A673 (cell line): Measurements from ENCODE around the gene MST1R. TPM values are rescaled to one million over a fixed set of nuclear protein-coding genes. Genes with fewer than 3 reads are reported as not detected.
"Not testable (repeated sequence)": the region's sequence is repeated elsewhere in the genome, so short reads cannot be mapped to it uniquely, and the experiment has no call there.

Experiments used
- BruUV-seq: library from RNA; stranded (reverse); fragments of 400-500 nt; replicated peaks from 2 replicates; lab custom pipeline; 2021; lab: Mats Ljungman, UMichigan
- CTCF ChIA-PET: fragments of 300-600 bp; sonication (Branson Sonifier 250); formaldehyde crosslinking; loops from one replicate; lab custom pipeline; 2022; ENCODE audit warnings: antibody characterized with exemption; lab: Charles Lee
- POLR2A ChIA-PET: fragments of 300-600 bp; sonication (Branson Sonifier 250); formaldehyde crosslinking; loops from one replicate; lab custom pipeline; 2022; ENCODE audit warnings: antibody characterized with exemption; ENCODE audit not compliant: low non-redundant PET; lab: Charles Lee
- DNase-seq: peaks from one replicate; pipeline ENCODE4 v3.0.0-alpha.2; 2015; ENCODE audit warnings: low spot score
- H3K27ac ChIP-seq: fragments of 200-600 bp; sonication (generic); 2 replicates; pipeline ENCODE4 v1.5.1; 2016; ENCODE audit warnings: mixed run types, low read depth, mild to moderate bottlenecking, mixed read lengths, antibody characterized with exemption, low read length; ENCODE audit not compliant: poor library complexity, severe bottlenecking
- H3K27me3 ChIP-seq: fragments of 200-600 bp; sonication (generic); replicated peaks from 2 replicates; pipeline ENCODE4 v1.6.1; 2017; ENCODE audit warnings: mixed run types, low read depth, mild to moderate bottlenecking, mixed read lengths, antibody characterized with exemption, low read length; ENCODE audit not compliant: insufficient read depth, poor library complexity
- H3K36me3 ChIP-seq: fragments of 200-600 bp; sonication (generic); 2 replicates; pipeline ENCODE4 v1.6.1; 2016; ENCODE audit warnings: mixed run types, mild to moderate bottlenecking, mixed read lengths, antibody characterized with exemption, low read length; ENCODE audit not compliant: insufficient read depth, poor library complexity, severe bottlenecking
- H3K4me1 ChIP-seq: fragments of 200-600 bp; sonication (generic); 2 replicates; pipeline ENCODE4 v1.6.1; 2017; ENCODE audit warnings: mixed run types, mild to moderate bottlenecking, mixed read lengths, antibody characterized with exemption, low read length; ENCODE audit not compliant: insufficient read depth, poor library complexity, severe bottlenecking
- H3K4me3 ChIP-seq: fragments of 200-600 bp; sonication (generic); 2 replicates; pipeline ENCODE4 v1.5.1; 2016; ENCODE audit warnings: low read depth, mixed run types, mild to moderate bottlenecking, mixed read lengths, low read length; ENCODE audit not compliant: poor library complexity, severe bottlenecking
- H3K9me3 ChIP-seq: fragments of 200-600 bp; sonication (generic); 2 replicates; pipeline ENCODE4 v1.6.1; 2016; ENCODE audit warnings: mixed run types, low read depth, mild to moderate bottlenecking, mixed read lengths, antibody characterized with exemption, low read length; ENCODE audit not compliant: poor library complexity, severe bottlenecking
- EZH2 ChIP-seq: fragments of 200-600 bp; sonication (generic); IDR thresholded peaks from 2 replicates; pipeline ENCODE4 v1.6.1; 2017; ENCODE audit warnings: borderline replicate concordance, low read depth, mild to moderate bottlenecking, mixed read lengths, antibody characterized with exemption, low read length; ENCODE audit not compliant: poor library complexity, severe bottlenecking
- intact Hi-C: fragments of 100-400 bp; cut with micrococcal nuclease; formaldehyde crosslinking; loops from one replicate; pipeline ENCODE4 v1.10.0; 2022; ENCODE audit not compliant: unreplicated experiment
- total RNA-seq: library from RNA; stranded (reverse); gene quantifications from 2 replicates; pipeline ENCODE4 v1.2.3, GENCODE V29; 2021
- TF ChIP-seq, protein P1 (sequence below): fragments of 300-800, 200-600 bp; sonication (generic); conservative IDR thresholded peaks from 2 replicates; pipeline ENCODE4 v1.5.1; 2017; ENCODE audit warnings: low read depth, mild to moderate bottlenecking, antibody characterized with exemption, low read length, moderate library complexity, mixed read lengths

The MST1R gene
- total RNA-seq, 1 experiment from 2014 or later = not detected

DNA sequence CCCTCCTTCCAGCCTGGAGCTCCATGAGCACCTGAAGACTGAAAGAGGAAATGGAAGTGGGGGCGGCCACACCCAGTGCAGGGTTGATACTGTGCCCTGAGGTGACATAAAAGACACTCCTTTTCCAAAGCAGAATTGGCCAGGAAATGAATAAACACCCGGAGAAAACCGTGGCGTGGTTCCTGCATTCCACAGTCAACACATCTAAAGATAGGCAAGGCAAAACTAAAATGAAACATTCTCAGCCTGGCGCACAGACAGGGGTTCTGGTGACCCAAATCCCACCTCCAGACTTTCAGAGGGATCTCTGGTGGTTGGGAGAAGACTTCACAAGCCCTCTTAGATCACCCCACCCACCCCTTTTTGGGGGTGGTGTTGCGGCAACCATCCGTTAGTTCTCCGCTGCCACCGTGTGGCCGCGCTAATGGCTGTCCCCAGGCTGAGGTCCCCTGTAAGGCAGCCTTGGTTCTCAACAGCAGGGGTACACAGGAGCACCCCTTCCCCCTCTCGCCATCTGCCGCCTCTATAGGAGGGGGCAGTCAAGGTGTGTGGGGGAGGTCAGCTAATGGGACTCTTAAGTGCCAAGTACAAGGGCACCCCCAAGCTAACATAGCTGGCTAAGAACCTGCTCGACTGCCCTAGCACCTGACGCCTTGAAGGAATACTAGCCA lies 2.5 kb upstream of the MST1R start:
- no TSS peak for BruUV-seq
- no peak overlapping the region for H3K27ac ChIP-seq
- POLR2A ChIA-PET = no interaction called here
- no peaks in the 10 kb centered on the region for H3K4me1 ChIP-seq
- CTCF ChIA-PET = interaction anchor here (0.6 kb wide), 1 partner anchor 178 kb away, joined by 3 read pairs; no protein-coding TSS in a partner anchor
- no peaks in the 10 kb centered on the region for H3K27me3 ChIP-seq
- H3K4me3 ChIP-seq = no peak overlapping the region
- no peaks in the 10 kb centered on the region for H3K9me3 ChIP-seq
- TF ChIP-seq, protein P1, sequence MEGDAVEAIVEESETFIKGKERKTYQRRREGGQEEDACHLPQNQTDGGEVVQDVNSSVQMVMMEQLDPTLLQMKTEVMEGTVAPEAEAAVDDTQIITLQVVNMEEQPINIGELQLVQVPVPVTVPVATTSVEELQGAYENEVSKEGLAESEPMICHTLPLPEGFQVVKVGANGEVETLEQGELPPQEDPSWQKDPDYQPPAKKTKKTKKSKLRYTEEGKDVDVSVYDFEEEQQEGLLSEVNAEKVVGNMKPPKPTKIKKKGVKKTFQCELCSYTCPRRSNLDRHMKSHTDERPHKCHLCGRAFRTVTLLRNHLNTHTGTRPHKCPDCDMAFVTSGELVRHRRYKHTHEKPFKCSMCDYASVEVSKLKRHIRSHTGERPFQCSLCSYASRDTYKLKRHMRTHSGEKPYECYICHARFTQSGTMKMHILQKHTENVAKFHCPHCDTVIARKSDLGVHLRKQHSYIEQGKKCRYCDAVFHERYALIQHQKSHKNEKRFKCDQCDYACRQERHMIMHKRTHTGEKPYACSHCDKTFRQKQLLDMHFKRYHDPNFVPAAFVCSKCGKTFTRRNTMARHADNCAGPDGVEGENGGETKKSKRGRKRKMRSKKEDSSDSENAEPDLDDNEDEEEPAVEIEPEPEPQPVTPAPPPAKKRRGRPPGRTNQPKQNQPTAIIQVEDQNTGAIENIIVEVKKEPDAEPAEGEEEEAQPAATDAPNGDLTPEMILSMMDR = peak; percentile 66
- no peak for TF ChIP-seq EZH2
- no peaks in the 10 kb centered on the region for H3K36me3 ChIP-seq
- DNase-seq = peak; percentile 60
- intact Hi-C loops = loop anchor here (5.0 to 10.0 kb wide), 3 partner anchors 61 to 204 kb away; partner anchors contain the start of gene AMIGO3

DNA sequence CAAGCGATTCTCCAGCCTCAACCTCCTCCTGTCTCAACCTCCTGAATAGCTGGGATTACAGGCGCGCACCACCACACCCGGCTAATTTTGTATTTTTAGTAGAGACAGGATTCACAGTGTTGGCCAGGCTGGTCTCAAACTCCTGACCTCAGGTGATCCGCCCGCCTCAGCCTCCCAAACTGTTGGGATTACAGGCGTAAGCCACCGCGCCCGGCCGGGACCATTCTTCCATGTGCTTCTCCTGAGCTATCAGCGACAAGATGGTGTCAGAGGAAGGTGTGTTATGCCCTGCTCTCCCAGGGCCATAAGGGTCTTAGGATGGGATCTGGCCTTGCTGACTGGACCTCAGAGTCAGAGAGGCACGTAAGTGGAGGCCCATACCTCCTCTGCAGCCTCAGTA lies 775 bp upstream of the MST1R start:
- H3K36me3 ChIP-seq, H3K27me3 ChIP-seq, POLR2A ChIA-PET, DNase-seq, H3K4me3 ChIP-seq, BruUV-seq, H3K9me3 ChIP-seq, H3K27ac ChIP-seq, H3K4me1 ChIP-seq, CTCF ChIA-PET: not testable (repeated sequence)
- intact Hi-C loops = loop anchor here (10.0 kb wide), 1 partner anchor 60 kb away; no protein-coding TSS in a partner anchor

DNA sequence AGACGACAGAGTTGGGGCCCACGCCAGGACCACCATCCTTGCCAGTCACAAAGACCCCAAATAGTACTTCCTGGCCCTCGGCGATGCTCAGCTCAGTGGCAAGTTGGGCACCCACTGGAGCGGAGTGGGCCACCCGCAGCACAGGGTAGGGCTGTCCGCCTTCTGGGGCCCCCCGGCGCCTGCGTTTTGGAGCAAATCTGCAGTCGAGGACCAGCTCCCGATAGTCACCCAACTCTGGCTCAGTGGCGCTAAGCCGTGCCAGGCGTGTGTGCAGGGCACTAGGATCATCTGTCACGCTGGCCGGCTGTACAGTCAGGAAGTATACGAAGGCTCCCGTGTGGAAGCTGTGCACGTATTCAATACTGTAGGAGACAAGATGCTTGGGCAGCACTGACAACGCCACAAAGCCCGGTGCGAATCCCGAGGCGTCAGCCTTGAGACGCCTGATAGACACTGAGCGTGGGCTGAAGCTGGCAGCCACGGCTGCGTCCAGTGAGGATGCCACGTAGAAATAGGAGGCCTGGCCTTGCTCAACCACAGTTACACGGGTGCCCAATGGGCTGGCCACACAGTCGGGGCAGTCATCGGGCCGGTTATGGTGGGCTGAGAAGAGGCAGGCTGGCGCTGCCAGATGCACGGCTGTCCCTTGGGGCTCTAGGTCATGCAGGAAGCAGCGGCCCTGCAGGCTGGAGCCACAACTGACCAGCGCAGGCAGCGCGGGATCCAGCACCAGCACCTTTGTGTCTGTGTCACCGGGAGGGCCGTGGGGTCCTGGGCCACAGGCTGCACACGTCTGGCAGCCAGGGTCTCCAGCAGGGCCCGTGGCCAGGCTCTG lies 945 bp downstream of the MST1R start:
- DNase-seq = no peak
- TF ChIP-seq EZH2 = no peak
- TF ChIP-seq, protein P1 = no peak
- H3K4me1 ChIP-seq = no peaks in the 10 kb centered on the region
- POLR2A ChIA-PET = no interaction called here
- intact Hi-C loops = loop anchor here (10.0 kb wide), 1 partner anchor 58 kb away; no protein-coding TSS in a partner anchor
- H3K9me3 ChIP-seq = no peaks in the 10 kb centered on the region
- H3K27ac ChIP-seq = no peak overlapping the region
- no TSS peak for BruUV-seq
- no peak overlapping the region for H3K4me3 ChIP-seq
- no peaks in the 10 kb centered on the region for H3K36me3 ChIP-seq
- no peaks in the 10 kb centered on the region for H3K27me3 ChIP-seq
- CTCF ChIA-PET = interaction anchor here (0.5 kb wide), 1 partner anchor 64 kb away, joined by 4 read pairs; no protein-coding TSS in a partner anchor
